WI38 (cell line): Measurements from ENCODE around the gene CCDC27.

Experiments used
- H3K4me3 ChIP-seq: 2 replicates; pipeline ENCODE4 v1.5.1; 2011; ENCODE audit warnings: low read depth, mild to moderate bottlenecking, control low read depth, low read length
- CTCF ChIP-seq: IDR thresholded peaks from 2 replicates; pipeline ENCODE4 v1.5.1; 2012; ENCODE audit warnings: low read depth, mild to moderate bottlenecking, control low read depth, low read length

CCDC27 gene

GRCh38 chr1:3775490-3776230, 23.4 kb downstream of the CCDC27 start:
- TF ChIP-seq CTCF, result peak; percentile 18; the same call in 1 of the 2 replicates
- no peak overlapping the region for H3K4me3 ChIP-seq

- H3K4me3 ChIP-seq, result no peak overlapping the region
- TF ChIP-seq CTCF, result no peak
Measured at GRCh38 chr1:3776231-3776961, 24.1 kb downstream of the CCDC27 start.

GRCh38 chr1:3777078-3777547, 24.9 kb downstream of the CCDC27 start:
- no peak for TF ChIP-seq CTCF
- no peak overlapping the region for H3K4me3 ChIP-seq

- no peak for TF ChIP-seq CTCF
- no peak overlapping the region for H3K4me3 ChIP-seq
Measured at GRCh38 chr1:3777647-3778589, 25.7 kb downstream of the CCDC27 start.

- no peak overlapping the region for H3K4me3 ChIP-seq
- no peak for TF ChIP-seq CTCF
Measured at GRCh38 chr1:3778590-3779264, 26.5 kb downstream of the CCDC27 start.

GRCh38 chr1:3779265-3779911, 27.1 kb downstream of the CCDC27 start:
- TF ChIP-seq CTCF, result no peak
- no peak overlapping the region for H3K4me3 ChIP-seq
